GM21619 (cell line): ENCODE data around the gene TRDMT1.

Experiments
- ATAC-seq: cut with Tn5 transposase; IDR thresholded peaks from one replicate; pipeline ENCODE4 v1.9.1; 2021; ENCODE audit not compliant: unreplicated experiment

Gene TRDMT1

GRCh38 chr10:17231788-17232187 lies 30.3 kb upstream of the TRDMT1 start:
- no peak for ATAC-seq

GRCh38 chr10:17229967-17230682 lies 28.7 kb upstream of the TRDMT1 start:
- peak; percentile 49 for ATAC-seq

- no peak for ATAC-seq
Observed at GRCh38 chr10:17229717-17229966, 28.2 kb upstream of the TRDMT1 start.

- peak; percentile 16 for ATAC-seq
Observed at GRCh38 chr10:17229016-17229716, 27.7 kb upstream of the TRDMT1 start.

- peak; percentile 31 for ATAC-seq
Observed at GRCh38 chr10:17228091-17229015, 26.9 kb upstream of the TRDMT1 start, which contains the start of gene VIM. Gene VIM, plus strand, starts transcription at chr10:17228241. Its CDS starts 1,182 bp downstream, at chr10:17229423.

GRCh38 chr10:17227367-17228090 lies 26.1 kb upstream of the TRDMT1 start:
- ATAC-seq = peak; percentile 26

GRCh38 chr10:17226891-17227303 lies 25.4 kb upstream of the TRDMT1 start:
- ATAC-seq = no peak

- ATAC-seq = no peak
Observed at GRCh38 chr10:17225808-17226207, 24.3 kb upstream of the TRDMT1 start.

- ATAC-seq = no peak
Observed at GRCh38 chr10:17222329-17222728, 20.9 kb upstream of the TRDMT1 start.

- no peak for ATAC-seq
Observed at GRCh38 chr10:17220652-17221100, 19.2 kb upstream of the TRDMT1 start.

- no peak for ATAC-seq
Observed at GRCh38 chr10:17219024-17219423, 17.6 kb upstream of the TRDMT1 start.

- ATAC-seq = no peak
Observed at GRCh38 chr10:17217631-17218232, 16.3 kb upstream of the TRDMT1 start.

GRCh38 chr10:17216901-17217395 lies 15.5 kb upstream of the TRDMT1 start:
- ATAC-seq = no peak

- ATAC-seq = peak; percentile 100
Observed at GRCh38 chr10:17216217-17216900, 14.9 kb upstream of the TRDMT1 start.

- no peak for ATAC-seq
Observed at GRCh38 chr10:17215782-17216122, 14.3 kb upstream of the TRDMT1 start.

- ATAC-seq = no peak
Observed at GRCh38 chr10:17214971-17215781, 13.7 kb upstream of the TRDMT1 start.

- ATAC-seq = no peak
Observed at GRCh38 chr10:17214526-17214925, 13.1 kb upstream of the TRDMT1 start.

- no peak for ATAC-seq
Observed at GRCh38 chr10:17213646-17214349, 12.3 kb upstream of the TRDMT1 start.
